Measurements from ENCODE around the gene MEIS2. TPM values are rescaled to one million over a fixed set of nuclear protein-coding genes. Genes with fewer than 3 reads are reported as not detected.

Gene MEIS2
- total and polyA plus RNA-seq, 2 experiments from 2014 or later: 224 to 432 TPM

GRCh38 chr15:37002041-37002672, 98.2 kb downstream of the MEIS2 start:
- Histone ChIP-seq H3K27me3 (no peaks in the 10 kb centered on the region), H3K4me1 (ENCODE audit: low read depth) (peaks cover 38% of the 10 kb centered on the region), H3K9me3 (ENCODE audit: low read depth) (no peaks in the 10 kb centered on the region), H3K4me3 (no peak overlapping the region), H3K36me3 (peaks cover 40% of the 10 kb centered on the region), H3K27ac (peak overlapping the region; percentile 65)
- peak in 1 of 2 donors; percentile 29 for DNase-seq (ENCODE audit: low read depth in 1 of 2, low spot score in 1 of 2)
- TF ChIP-seq CTCF (IDR thresholded peaks at IDR 0.05; ENCODE audit: low read depth, low read length): no peak

- H3K4me1 ChIP-seq (ENCODE audit: low read depth): peaks cover 46% of the 10 kb centered on the region
- TF ChIP-seq CTCF (IDR thresholded peaks at IDR 0.05; ENCODE audit: low read depth, low read length): no peak
- no peak for DNase-seq (ENCODE audit: low read depth in 1 of 2, low spot score in 1 of 2)
- no peak overlapping the region for H3K4me3 ChIP-seq
- H3K36me3 ChIP-seq: peaks cover 40% of the 10 kb centered on the region
- H3K9me3 ChIP-seq (ENCODE audit: low read depth): no peaks in the 10 kb centered on the region
- H3K27me3 ChIP-seq: no peaks in the 10 kb centered on the region
- peak overlapping the region; percentile 65 for H3K27ac ChIP-seq
Observed at GRCh38 chr15:37001417-37001816, 98.9 kb downstream of the MEIS2 start.

- Histone ChIP-seq H3K36me3 (peaks cover 29% of the 10 kb centered on the region), H3K27me3 (no peaks in the 10 kb centered on the region), H3K4me1 (ENCODE audit: low read depth) (peaks cover 57% of the 10 kb centered on the region), H3K9me3 (ENCODE audit: low read depth) (no peaks in the 10 kb centered on the region), H3K27ac (peak overlapping the region; percentile 65), H3K4me3 (no peak overlapping the region)
- no peak for TF ChIP-seq CTCF (IDR thresholded peaks at IDR 0.05; ENCODE audit: low read depth, low read length)
- DNase-seq (ENCODE audit: low read depth in 1 of 2, low spot score in 1 of 2): no peak
Observed at GRCh38 chr15:36999778-37000177, 100.6 kb downstream of the MEIS2 start.

- Histone ChIP-seq H3K36me3 (peaks cover 7% of the 10 kb centered on the region), H3K9me3 (ENCODE audit: low read depth) (no peaks in the 10 kb centered on the region), H3K27me3 (no peaks in the 10 kb centered on the region), H3K27ac (peak overlapping the region; percentile 94), H3K4me1 (ENCODE audit: low read depth) (peaks cover 46% of the 10 kb centered on the region), H3K4me3 (no peak overlapping the region)
- TF ChIP-seq CTCF (IDR thresholded peaks at IDR 0.05; ENCODE audit: low read depth, low read length): no peak
- peak in 1 of 2 donors; percentile 57 for DNase-seq (ENCODE audit: low read depth in 1 of 2, low spot score in 1 of 2)
Observed at GRCh38 chr15:36996538-36997181, 103.7 kb downstream of the MEIS2 start.

- peak overlapping the region; percentile 94 for H3K27ac ChIP-seq
- no peak overlapping the region for H3K4me3 ChIP-seq
- peaks cover 41% of the 10 kb centered on the region for H3K4me1 ChIP-seq (ENCODE audit: low read depth)
- H3K9me3 ChIP-seq (ENCODE audit: low read depth): no peaks in the 10 kb centered on the region
- TF ChIP-seq CTCF (IDR thresholded peaks at IDR 0.05; ENCODE audit: low read depth, low read length): no peak
- DNase-seq (ENCODE audit: low read depth in 1 of 2, low spot score in 1 of 2): peak in 1 of 2 donors; percentile 90
- peaks cover 8% of the 10 kb centered on the region for H3K36me3 ChIP-seq
- H3K27me3 ChIP-seq: no peaks in the 10 kb centered on the region
Observed at GRCh38 chr15:36996121-36996520, 104.2 kb downstream of the MEIS2 start.
